Astrocyte of the spinal cord (primary cell): Measurements from ENCODE around the gene DEDD.
"Not testable (repeated sequence)": the region's sequence is repeated elsewhere in the genome, so short reads cannot be mapped to it uniquely, and the experiment has no call there.

Experiments used
- DNase-seq: peaks from one replicate; pipeline ENCODE4 v3.0.0; 2011; ENCODE audit warnings: low read depth, low spot score
- H3K4me3 ChIP-seq: 2 replicates; pipeline ENCODE4 v1.5.1; 2011; ENCODE audit warnings: low read depth, mild to moderate bottlenecking, low read length, moderate library complexity
- in situ Hi-C: cut with HindIII; loops from 2 replicates; pipeline ENCODE4 v1.10.0; 2017; ENCODE audit warnings: low sequenced_read_pairs
- TF ChIP-seq, protein P1 (sequence below): IDR thresholded peaks from 2 replicates; pipeline ENCODE4 v1.5.1; 2012; ENCODE audit warnings: low read depth, mild to moderate bottlenecking, low read length, inconsistent platforms

Gene DEDD

DNA sequence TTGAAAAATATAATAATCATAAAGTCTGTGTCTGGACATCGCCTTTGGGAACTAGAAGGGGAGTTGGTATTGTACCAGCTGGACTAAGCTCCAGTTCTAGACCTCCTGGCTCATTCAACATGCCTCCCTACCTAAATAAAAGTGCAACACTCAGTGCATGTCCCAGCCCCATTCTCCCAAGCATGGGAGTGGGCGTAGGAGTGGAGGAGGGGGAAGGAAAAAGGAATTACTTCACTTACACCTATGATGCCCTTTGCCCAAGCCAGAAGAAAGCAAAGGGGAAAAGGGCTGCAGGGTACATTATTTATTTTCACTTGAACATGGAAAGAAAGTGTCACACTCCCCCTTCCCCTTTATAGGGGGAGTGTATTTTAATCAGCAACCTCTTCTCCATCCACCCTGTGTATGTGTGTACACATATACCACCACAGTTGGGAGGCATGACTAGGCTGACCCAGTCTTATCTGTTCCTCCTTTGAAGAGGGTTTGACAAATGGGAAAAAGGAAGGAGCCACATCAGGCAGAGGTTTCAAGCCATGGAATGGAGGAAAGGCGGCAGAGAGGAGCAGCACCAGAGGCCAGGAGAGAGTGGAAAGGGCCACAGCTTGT is 11.3 kb downstream of the DEDD start:
- in situ Hi-C loops = no loop called here
- TF ChIP-seq, protein P1, sequence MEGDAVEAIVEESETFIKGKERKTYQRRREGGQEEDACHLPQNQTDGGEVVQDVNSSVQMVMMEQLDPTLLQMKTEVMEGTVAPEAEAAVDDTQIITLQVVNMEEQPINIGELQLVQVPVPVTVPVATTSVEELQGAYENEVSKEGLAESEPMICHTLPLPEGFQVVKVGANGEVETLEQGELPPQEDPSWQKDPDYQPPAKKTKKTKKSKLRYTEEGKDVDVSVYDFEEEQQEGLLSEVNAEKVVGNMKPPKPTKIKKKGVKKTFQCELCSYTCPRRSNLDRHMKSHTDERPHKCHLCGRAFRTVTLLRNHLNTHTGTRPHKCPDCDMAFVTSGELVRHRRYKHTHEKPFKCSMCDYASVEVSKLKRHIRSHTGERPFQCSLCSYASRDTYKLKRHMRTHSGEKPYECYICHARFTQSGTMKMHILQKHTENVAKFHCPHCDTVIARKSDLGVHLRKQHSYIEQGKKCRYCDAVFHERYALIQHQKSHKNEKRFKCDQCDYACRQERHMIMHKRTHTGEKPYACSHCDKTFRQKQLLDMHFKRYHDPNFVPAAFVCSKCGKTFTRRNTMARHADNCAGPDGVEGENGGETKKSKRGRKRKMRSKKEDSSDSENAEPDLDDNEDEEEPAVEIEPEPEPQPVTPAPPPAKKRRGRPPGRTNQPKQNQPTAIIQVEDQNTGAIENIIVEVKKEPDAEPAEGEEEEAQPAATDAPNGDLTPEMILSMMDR = no peak
- H3K4me3 ChIP-seq = no peak overlapping the region
- DNase-seq = no peak

DNA sequence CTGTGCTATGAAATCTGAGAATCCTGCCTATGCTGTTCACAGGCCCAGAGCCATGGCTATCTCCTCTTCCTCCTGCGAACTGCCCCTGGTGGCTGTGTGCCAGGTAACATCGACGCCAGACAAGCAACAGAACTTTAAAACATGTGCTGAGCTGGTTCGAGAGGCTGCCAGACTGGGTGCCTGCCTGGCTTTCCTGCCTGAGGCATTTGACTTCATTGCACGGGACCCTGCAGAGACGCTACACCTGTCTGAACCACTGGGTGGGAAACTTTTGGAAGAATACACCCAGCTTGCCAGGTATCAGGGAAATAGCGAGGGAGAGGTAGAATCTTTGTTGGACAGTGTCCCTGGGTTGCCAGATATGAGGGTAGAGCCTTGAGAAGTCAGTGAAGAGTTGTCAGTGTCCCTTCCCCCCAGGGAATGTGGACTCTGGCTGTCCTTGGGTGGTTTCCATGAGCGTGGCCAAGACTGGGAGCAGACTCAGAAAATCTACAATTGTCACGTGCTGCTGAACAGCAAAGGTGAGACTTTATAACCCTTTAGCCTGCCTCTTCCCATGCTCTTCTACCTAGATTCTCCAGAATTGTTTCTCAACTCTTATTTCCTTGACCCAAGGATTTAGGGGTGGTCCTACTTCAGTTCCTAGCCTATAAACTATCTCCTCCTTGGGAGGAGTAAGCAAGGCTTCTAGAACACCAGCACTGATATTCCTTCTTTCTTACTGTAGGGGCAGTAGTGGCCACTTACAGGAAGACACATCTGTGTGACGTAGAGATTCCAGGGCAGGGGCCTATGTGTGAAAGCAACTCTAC is 13.2 kb downstream of the DEDD start:
- H3K4me3 ChIP-seq = peak overlapping the region; percentile 87
- in situ Hi-C loops = no loop called here
- DNase-seq = peak; percentile 69

DNA sequence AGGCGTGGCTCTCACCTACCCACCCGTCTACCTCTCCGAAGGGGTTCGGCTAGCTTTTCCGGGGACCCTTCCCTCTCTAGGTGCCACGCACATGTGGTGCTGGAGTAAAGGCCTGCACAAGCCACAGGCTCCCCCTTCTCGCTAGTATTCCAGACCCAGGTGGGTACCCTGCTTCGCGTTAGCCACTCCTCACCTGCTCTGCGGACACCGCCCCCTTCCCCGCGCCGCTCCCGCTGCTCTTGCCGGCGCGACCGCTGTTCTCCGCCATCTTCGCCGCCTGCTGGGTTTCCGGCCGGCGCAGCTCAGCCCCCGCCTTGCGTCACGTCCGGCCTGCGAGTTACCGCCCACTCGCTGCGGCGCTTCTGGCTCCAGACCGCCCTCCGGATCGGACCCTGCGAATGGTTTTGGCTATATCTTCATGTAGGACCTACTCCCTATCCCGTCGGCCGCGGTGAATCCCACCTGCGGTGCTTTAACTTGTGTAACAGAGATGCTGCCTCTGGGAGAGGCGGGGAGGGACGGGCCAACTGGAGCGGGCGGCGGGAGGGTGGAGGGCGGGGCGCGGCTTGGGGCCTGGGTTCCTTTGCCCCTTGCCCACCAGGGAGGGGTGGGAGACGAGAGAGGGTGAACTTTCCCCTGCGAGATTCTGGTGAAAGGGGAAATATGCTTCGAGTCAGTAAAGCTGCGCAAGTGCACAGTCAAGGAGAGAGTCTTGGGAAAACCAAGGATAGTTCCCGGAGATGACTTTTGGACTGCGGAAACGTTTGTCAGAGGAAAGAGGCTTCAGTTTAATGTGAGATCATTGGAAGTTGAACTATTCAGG is 14.5 kb downstream of the DEDD start, which contains the start of the genes NIT1 and PFDN2:
NIT1 (plus strand) TSS at position 347 of the 823 bp plus-strand sequence; CDS start at position 419, 72 bp downstream.
PFDN2 (minus strand) TSS at position 279 of the 823 bp plus-strand sequence; CDS start at position 268, 11 bp downstream.
- TF ChIP-seq, protein P1 = no peak
- in situ Hi-C loops = no loop called here
- peak within 1 kb of the TSS; percentile 87 for H3K4me3 ChIP-seq
- DNase-seq = peak; percentile 90

More for the DNA sequence above, 13.2 kb downstream of the DEDD start:
- TF ChIP-seq, protein P1 = peak; percentile 48

DNA sequence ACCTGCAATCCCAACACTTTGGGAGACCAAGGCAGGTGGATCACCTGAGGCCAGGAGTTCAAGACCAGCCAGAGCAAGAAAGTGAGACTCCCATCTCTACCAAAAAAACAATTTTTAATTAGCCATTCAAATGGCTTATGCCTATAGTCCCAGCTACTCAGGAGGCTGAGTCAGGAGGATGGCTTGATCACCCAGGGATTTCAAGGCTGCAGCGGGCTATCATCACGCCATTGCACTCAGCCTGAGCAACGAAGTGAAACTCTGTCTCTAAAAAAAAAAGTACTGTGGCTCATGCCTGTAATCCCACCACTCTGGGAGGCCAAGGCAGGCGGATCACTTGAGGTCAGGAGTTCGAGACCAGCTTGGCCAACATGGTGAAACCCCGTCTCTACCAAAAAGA is 16.5 kb downstream of the DEDD start:
- H3K4me3 ChIP-seq, in situ Hi-C loops, DNase-seq: not testable (repeated sequence)

DNA sequence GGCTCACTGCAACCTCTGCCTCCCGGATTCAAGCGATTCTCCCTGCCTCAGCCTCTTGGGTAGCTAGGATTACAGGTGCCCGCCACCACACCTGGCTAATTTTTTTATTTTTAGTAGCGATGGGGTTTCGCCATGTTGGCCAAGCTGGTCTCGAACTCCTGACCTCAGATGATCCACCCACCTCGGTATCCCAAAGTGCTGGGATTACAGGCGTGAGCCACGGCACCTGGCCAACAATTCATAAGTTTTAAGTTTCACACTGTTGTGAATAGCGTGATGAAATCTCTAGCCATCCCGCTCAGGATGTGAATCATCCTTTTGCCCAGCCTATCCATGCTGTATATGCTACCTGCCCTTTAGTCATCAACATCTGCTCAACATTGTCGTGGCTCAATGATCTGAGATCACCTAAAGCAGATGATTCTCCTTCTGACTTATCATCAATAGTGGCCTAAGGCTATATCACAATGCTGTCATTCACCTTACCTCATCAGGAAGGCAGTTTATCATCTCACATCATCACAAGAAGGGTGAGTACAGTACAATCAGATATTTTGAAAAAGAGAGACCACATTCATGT is 17.2 kb downstream of the DEDD start:
- in situ Hi-C loops = no loop called here
- no peak overlapping the region for H3K4me3 ChIP-seq
- DNase-seq = peak; percentile 93
- TF ChIP-seq, protein P1 = no peak

DNA sequence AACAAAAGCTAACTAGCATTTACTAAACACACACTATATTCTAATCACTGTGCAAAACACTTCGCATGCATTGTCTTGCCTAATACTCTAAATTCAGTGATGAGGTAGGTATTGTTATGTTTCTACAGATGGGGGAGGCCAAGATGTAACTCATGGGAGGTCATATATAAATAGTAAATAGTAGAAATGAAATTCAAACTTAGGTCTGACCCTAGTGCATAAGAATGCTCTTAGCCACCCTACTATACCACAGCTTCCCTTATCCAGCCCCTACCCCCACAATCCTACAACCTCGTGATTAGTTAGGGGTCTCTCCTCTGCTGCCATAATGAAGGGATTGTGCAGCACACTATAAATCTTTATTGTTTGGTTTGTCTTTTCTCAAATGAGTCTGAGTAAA is 17.9 kb downstream of the DEDD start:
- TF ChIP-seq, protein P1 = no peak
- DNase-seq = no peak
- in situ Hi-C loops = no loop called here
- no peak overlapping the region for H3K4me3 ChIP-seq
